ENCODE measurements around the gene CDH4.

- TF ChIP-seq YY1 (IDR thresholded peaks at IDR 0.05; ENCODE audit: low read depth) (no peak), FOXM1 (IDR thresholded peaks at IDR 0.05; ENCODE audit: borderline replicate concordance, low read depth) (no peak), CEBPB (IDR thresholded peaks at IDR 0.05) (no peak), REST (IDR thresholded peaks at IDR 0.05; ENCODE audit: low read depth) (no peak)
- TF ChIP-seq, protein P1, sequence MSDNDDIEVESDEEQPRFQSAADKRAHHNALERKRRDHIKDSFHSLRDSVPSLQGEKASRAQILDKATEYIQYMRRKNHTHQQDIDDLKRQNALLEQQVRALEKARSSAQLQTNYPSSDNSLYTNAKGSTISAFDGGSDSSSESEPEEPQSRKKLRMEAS (IDR thresholded peaks at IDR 0.05), result no peak
Measured at GRCh38 chr20:61702246-61702645, 450.2 kb downstream of the CDH4 start.

Measured in Ishikawa (cell line).